GM12801 (cell line): ENCODE results near the gene HOXA13.

ENCODE experiments used
- TF ChIP-seq, protein P1 (sequence below): IDR thresholded peaks from one replicate; pipeline ENCODE4 v1.5.1; 2011; ENCODE audit warnings: control low read depth; ENCODE audit not compliant: insufficient read length; ENCODE audit errors: extremely low read depth

HOXA13 gene

DNA sequence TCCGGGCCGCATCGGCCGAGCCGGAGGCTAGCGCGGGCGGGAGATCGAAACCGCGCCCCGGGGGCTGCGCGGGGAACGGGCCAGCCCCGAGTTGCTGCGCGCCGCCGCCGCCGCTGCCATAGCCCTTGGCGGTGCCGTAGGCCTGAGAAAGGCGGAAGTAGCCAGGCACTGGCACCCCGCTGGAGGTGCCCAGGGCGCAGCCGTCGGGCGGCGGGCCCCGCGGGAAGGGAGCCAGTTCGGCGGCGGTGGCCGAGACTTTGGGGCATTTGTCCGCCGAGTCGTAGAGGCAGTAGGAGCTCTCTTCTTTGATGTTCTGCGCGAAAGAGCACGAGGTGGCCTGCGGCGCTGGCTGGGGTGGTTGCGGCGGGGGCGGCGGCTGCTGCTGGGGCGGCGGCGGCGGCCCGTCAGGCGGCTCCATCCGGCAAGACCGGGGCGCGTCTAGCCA is 26.4 kb downstream of the HOXA13 start:
- TF ChIP-seq, protein P1, sequence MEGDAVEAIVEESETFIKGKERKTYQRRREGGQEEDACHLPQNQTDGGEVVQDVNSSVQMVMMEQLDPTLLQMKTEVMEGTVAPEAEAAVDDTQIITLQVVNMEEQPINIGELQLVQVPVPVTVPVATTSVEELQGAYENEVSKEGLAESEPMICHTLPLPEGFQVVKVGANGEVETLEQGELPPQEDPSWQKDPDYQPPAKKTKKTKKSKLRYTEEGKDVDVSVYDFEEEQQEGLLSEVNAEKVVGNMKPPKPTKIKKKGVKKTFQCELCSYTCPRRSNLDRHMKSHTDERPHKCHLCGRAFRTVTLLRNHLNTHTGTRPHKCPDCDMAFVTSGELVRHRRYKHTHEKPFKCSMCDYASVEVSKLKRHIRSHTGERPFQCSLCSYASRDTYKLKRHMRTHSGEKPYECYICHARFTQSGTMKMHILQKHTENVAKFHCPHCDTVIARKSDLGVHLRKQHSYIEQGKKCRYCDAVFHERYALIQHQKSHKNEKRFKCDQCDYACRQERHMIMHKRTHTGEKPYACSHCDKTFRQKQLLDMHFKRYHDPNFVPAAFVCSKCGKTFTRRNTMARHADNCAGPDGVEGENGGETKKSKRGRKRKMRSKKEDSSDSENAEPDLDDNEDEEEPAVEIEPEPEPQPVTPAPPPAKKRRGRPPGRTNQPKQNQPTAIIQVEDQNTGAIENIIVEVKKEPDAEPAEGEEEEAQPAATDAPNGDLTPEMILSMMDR = no peak

DNA sequence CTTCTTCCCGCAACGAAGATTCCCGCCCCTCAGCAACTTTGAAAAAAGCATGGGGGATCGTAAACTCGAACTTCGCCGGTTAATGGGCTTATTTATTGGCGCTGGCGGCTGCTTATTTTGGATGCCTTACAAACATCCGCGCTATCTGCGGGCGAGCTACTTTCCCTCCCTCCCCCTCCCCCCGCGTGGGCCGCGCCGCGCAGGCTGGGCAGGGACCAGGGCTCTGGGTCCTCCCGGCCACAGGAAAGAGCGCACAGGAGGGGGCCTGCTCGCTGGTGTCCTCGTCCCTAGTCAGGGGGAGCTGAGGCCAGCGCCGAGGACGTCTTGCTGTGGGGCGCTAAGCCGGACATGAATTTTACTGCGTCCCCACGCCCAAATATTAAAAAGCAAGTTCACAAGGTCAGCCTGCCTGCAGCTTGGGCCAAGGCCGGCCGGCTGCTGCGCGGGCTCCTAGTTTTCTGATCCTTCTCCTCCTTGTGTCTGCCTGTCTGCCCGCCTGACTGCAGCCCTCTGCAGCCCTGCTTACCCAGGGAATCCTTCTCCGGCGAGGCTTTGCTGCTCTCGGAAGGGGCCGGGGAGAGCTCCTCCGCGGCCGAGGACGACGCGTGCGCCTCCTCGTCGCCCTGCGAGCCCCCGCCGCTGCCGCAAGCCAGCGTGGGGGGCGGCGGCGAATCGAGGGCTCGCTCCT is 26.9 kb downstream of the HOXA13 start:
- TF ChIP-seq, protein P1 = no peak

DNA sequence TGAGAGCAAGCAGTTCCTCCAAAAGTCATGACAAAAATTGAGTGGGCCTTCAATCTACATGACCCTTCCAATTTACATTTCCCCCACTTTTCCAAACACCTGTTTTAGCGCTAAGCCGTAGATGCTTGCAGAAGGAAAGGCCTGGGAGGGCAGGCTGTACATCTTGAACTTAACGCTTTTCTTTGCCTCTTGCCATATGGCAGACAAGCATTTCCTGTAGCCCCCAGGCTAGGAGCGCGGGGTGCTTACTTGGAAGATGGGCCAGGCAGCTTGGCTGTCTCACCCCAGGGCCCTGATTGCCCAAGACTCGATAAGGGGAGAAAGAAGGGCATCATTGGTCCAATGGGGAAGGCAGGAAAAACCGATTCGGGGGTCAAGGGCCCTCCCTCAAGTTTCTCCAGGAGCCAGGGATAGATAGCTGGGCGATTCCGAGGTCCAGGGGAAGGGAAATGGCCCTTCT is 27.5 kb downstream of the HOXA13 start:
- TF ChIP-seq, protein P1 = no peak

DNA sequence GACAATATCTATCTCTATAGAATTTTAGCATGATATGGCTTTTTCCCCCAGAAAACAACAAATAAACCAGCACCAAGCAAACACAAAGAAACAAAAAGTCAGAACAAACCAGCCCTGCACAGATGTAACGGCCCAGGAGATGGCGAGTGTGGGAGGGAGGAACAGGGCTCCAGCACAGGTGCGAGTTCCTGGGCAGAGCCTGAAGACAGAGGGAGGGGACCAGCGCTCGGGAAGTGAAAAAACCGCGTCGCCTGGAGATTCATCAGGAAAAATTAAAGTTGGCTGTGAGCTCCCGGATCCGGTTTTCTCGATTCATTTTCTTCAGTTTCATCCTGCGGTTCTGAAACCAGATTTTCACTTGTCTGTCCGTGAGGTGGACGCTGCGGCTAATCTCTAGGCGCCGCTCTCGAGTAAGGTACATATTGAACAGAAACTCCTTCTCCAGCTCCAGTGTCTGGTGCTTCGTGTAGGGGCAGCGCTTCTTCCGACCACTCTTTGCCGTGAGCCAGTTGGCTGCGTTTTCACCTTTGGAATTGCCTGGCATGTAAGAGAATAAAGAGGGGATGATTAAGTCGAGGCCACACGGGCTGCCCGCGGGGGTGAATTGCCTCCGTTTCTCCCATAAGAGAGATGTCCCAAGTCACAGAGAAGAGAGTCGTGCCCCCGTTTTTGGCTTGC is 28.1 kb downstream of the HOXA13 start:
- TF ChIP-seq, protein P1 = no peak

DNA sequence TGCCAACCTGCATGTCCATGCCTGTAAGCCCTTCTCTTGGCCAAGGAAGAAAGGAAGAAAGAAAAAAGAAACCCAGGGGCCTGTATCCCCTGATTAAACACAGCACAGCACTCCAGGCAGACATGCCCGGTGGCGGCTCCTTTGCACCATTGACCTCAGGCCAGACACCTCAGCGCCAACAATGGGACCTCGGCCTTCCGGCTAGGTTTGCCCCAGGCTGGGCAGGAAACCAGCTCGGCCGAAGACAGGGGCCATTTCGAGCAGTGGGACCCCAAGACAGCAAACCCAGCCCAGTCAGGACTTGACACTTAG is 28.6 kb downstream of the HOXA13 start:
- TF ChIP-seq, protein P1 = no peak

DNA sequence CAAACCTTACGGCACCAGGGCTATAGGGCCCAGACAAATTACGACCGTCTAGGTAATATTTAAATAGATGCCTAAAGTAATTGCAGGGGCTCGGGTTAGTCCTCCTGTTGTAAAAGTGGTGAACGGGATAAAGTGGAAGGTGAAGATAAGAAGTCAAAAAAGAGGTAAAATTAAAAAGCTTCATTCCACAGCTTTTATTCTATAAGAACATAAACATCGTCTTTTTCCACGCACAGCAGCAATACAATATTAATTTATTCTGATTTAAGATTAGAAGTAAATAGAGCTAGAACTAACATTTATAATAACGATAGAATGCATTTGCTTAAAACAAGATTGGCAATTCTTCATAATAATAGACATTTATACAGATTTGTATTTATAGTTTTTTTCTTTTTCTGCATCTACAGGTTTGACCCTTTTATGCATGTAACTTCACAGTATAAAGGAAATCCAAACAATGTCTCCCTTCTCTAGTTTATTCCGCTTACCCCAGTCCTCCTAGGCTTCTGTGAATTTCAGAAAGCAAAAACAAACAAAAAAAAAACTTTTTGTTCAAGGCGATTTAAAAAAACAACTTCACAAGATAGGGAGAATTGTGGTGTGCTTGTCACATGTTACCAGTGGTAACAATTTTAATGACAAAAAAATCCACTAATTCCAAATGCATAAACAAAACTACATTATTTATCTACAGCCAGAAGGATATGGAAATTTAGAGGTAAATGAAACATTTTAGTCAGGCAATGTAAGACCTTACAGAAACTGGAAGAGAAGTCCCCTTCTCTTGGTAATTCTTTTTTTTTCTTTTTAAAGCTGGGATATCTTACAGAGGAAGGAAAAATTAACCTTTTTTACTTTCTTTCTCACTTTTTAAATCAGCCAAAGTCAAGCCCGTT is 29.2 kb downstream of the HOXA13 start:
- TF ChIP-seq, protein P1 = no peak

DNA sequence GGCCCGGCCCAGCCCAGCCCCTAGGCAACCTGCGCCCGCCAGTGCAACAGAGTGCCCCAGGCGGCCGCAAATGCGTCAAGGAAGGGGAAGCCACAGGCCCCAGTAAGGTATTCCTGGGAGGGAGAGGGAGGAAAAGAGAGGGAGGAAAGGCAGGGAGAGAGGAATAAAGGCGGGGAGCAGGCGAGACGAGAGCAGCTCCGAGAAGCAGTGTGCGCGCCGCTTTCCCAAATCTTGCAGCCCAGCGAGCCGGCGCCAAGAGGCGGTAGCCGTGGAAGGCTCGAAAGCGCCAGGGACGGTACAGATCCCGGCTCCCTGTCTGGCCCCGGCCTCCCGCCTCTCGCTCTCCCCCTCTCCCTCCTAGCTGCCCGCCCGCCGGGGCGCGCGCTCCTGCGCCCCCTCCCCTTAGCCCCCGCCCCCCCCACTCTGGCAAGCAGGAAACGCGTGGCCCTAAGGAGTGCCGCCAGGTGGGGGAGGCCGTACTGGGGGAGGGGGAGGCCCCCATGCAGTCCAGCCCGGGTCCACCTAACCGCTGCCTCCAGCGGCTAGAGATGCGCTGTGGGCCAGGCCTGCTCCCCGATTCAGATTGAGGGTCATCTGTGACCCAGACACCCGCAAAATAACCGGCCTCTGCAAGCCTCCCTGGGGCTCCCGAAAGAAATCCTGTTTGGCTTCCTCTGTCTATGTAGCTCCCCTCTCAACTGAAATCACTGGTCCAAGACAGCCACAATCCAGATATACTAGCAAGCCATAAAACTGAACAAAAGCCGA is 30.0 kb downstream of the HOXA13 start:
- TF ChIP-seq, protein P1 = no peak
